ENCODE data around the gene CHCHD4. TPM values are rescaled to one million over a fixed set of nuclear protein-coding genes. Genes with fewer than 3 reads are reported as not detected.

CHCHD4 gene
- total RNA-seq, 1 donor from 2014 or later = 27.7 TPM

GRCh38 chr3:14145670-14146380 is 21.2 kb upstream of the CHCHD4 start:
- no peaks in the 10 kb centered on the region for H3K27me3 Mint-ChIP-seq
- H3K4me3 Mint-ChIP-seq = no peak overlapping the region
- peak overlapping the region; percentile 84 for H3K27ac Mint-ChIP-seq
- H3K9me3 Mint-ChIP-seq = no peaks in the 10 kb centered on the region
- DNase-seq = no peak
- H3K4me1 Mint-ChIP-seq = peaks cover 30% of the 10 kb centered on the region
- intact Hi-C loops (cut with micrococcal nuclease) = no loop called here
- H3K36me3 Mint-ChIP-seq (ENCODE audit: low read depth) = peaks cover 49% of the 10 kb centered on the region

GRCh38 chr3:14145236-14145635 is 20.6 kb upstream of the CHCHD4 start:
- no peak for DNase-seq
- peak overlapping the region; percentile 49 for H3K4me3 Mint-ChIP-seq
- peak overlapping the region; percentile 84 for H3K27ac Mint-ChIP-seq
- peaks cover 30% of the 10 kb centered on the region for H3K4me1 Mint-ChIP-seq
- intact Hi-C loops (cut with micrococcal nuclease) = no loop called here
- peaks cover 53% of the 10 kb centered on the region for H3K36me3 Mint-ChIP-seq (ENCODE audit: low read depth)
- no peaks in the 10 kb centered on the region for H3K27me3 Mint-ChIP-seq
- no peaks in the 10 kb centered on the region for H3K9me3 Mint-ChIP-seq

GRCh38 chr3:14144423-14145075 is 19.9 kb upstream of the CHCHD4 start:
- DNase-seq = peak; percentile 93
- H3K36me3 Mint-ChIP-seq (ENCODE audit: low read depth) = peaks cover 55% of the 10 kb centered on the region
- H3K27ac Mint-ChIP-seq = peak overlapping the region; percentile 94
- no peaks in the 10 kb centered on the region for H3K9me3 Mint-ChIP-seq
- peak overlapping the region; percentile 78 for H3K4me3 Mint-ChIP-seq
- intact Hi-C loops (cut with micrococcal nuclease) = loop anchor here (1.0 to 5.0 kb wide), 4 partner anchors 19 to 288 kb away; partner anchors contain the start of genes LSM3, TMEM43 and XPC
- H3K4me1 Mint-ChIP-seq = peaks cover 30% of the 10 kb centered on the region
- no peaks in the 10 kb centered on the region for H3K27me3 Mint-ChIP-seq

GRCh38 chr3:14143271-14144225 is 18.9 kb upstream of the CHCHD4 start:
- no peaks in the 10 kb centered on the region for H3K9me3 Mint-ChIP-seq
- DNase-seq = no peak
- H3K27ac Mint-ChIP-seq = peak overlapping the region; percentile 94
- peak overlapping the region; percentile 47 for H3K4me3 Mint-ChIP-seq
- peaks cover 30% of the 10 kb centered on the region for H3K4me1 Mint-ChIP-seq
- H3K36me3 Mint-ChIP-seq (ENCODE audit: low read depth) = peaks cover 55% of the 10 kb centered on the region
- intact Hi-C loops (cut with micrococcal nuclease) = loop anchor here (1.0 to 5.0 kb wide), 4 partner anchors 18 to 289 kb away; partner anchors contain the start of genes LSM3, TMEM43 and XPC
- no peaks in the 10 kb centered on the region for H3K27me3 Mint-ChIP-seq

- Mint-ChIP-seq H3K36me3 (ENCODE audit: low read depth) (peaks cover 57% of the 10 kb centered on the region), H3K9me3 (no peaks in the 10 kb centered on the region), H3K27ac (peak overlapping the region; percentile 90), H3K4me3 (peak overlapping the region; percentile 47), H3K27me3 (no peaks in the 10 kb centered on the region), H3K4me1 (peaks cover 30% of the 10 kb centered on the region)
- peak; percentile 88 for DNase-seq
- intact Hi-C loops (cut with micrococcal nuclease) = loop anchor here (5.0 kb wide), 1 partner anchor 290 kb away; no protein-coding TSS in a partner anchor
These were observed 18.0 kb upstream of the CHCHD4 start for GRCh38 chr3:14142567-14143270.

GRCh38 chr3:14141602-14142341 is 17.1 kb upstream of the CHCHD4 start:
- Mint-ChIP-seq H3K27ac (peak overlapping the region; percentile 90), H3K4me3 (no peak overlapping the region), H3K27me3 (no peaks in the 10 kb centered on the region), H3K36me3 (ENCODE audit: low read depth) (peaks cover 51% of the 10 kb centered on the region), H3K4me1 (peaks cover 30% of the 10 kb centered on the region), H3K9me3 (no peaks in the 10 kb centered on the region)
- DNase-seq = no peak
- intact Hi-C loops (cut with micrococcal nuclease) = loop anchor here (5.0 kb wide), 1 partner anchor 291 kb away; no protein-coding TSS in a partner anchor

- Mint-ChIP-seq H3K27ac (peak overlapping the region; percentile 90), H3K4me1 (peaks cover 30% of the 10 kb centered on the region)
- intact Hi-C loops (cut with micrococcal nuclease) = loop anchor here (5.0 kb wide), 1 partner anchor 291 kb away; no protein-coding TSS in a partner anchor
These were observed 16.5 kb upstream of the CHCHD4 start for GRCh38 chr3:14141144-14141543.

GRCh38 chr3:14140668-14141067 is 16.0 kb upstream of the CHCHD4 start:
- intact Hi-C loops (cut with micrococcal nuclease) = loop anchor here (5.0 kb wide), 1 partner anchor 292 kb away; no protein-coding TSS in a partner anchor
- peaks cover 49% of the 10 kb centered on the region for H3K36me3 Mint-ChIP-seq (ENCODE audit: low read depth)

More at GRCh38 chr3:14141144-14141543, 16.5 kb upstream of the CHCHD4 start:
- H3K27me3 Mint-ChIP-seq = no peaks in the 10 kb centered on the region
- H3K4me3 Mint-ChIP-seq = no peak overlapping the region
- no peaks in the 10 kb centered on the region for H3K9me3 Mint-ChIP-seq
- DNase-seq = no peak
- H3K36me3 Mint-ChIP-seq (ENCODE audit: low read depth) = peaks cover 48% of the 10 kb centered on the region

GRCh38 chr3:14139771-14140170 is 15.1 kb upstream of the CHCHD4 start:
- H3K4me3 Mint-ChIP-seq = no peak overlapping the region
- peaks cover 25% of the 10 kb centered on the region for H3K4me1 Mint-ChIP-seq
- no peaks in the 10 kb centered on the region for H3K27me3 Mint-ChIP-seq
- intact Hi-C loops (cut with micrococcal nuclease) = loop anchor here (5.0 kb wide), 1 partner anchor 293 kb away; no protein-coding TSS in a partner anchor
- no peaks in the 10 kb centered on the region for H3K9me3 Mint-ChIP-seq
- peaks cover 52% of the 10 kb centered on the region for H3K36me3 Mint-ChIP-seq (ENCODE audit: low read depth)
- H3K27ac Mint-ChIP-seq = no peak overlapping the region
- DNase-seq = no peak

More at GRCh38 chr3:14140668-14141067, 16.0 kb upstream of the CHCHD4 start:
- no peak overlapping the region for H3K27ac Mint-ChIP-seq
- no peaks in the 10 kb centered on the region for H3K9me3 Mint-ChIP-seq
- H3K27me3 Mint-ChIP-seq = no peaks in the 10 kb centered on the region
- no peak overlapping the region for H3K4me3 Mint-ChIP-seq
- peaks cover 30% of the 10 kb centered on the region for H3K4me1 Mint-ChIP-seq
- no peak for DNase-seq

- Mint-ChIP-seq H3K27ac (no peak overlapping the region), H3K4me1 (peaks cover 19% of the 10 kb centered on the region), H3K36me3 (ENCODE audit: low read depth) (peaks cover 51% of the 10 kb centered on the region), H3K9me3 (no peaks in the 10 kb centered on the region), H3K27me3 (no peaks in the 10 kb centered on the region), H3K4me3 (no peak overlapping the region)
- intact Hi-C loops (cut with micrococcal nuclease) = no loop called here
- no peak for DNase-seq
These were observed 14.4 kb upstream of the CHCHD4 start for GRCh38 chr3:14138878-14139655.

GRCh38 chr3:14138109-14138877 is 13.6 kb upstream of the CHCHD4 start:
- H3K27me3 Mint-ChIP-seq = no peaks in the 10 kb centered on the region
- no peak overlapping the region for H3K4me3 Mint-ChIP-seq
- H3K27ac Mint-ChIP-seq = no peak overlapping the region
- DNase-seq = no peak
- peaks cover 57% of the 10 kb centered on the region for H3K36me3 Mint-ChIP-seq (ENCODE audit: low read depth)
- H3K4me1 Mint-ChIP-seq = peaks cover 18% of the 10 kb centered on the region
- no peaks in the 10 kb centered on the region for H3K9me3 Mint-ChIP-seq
- intact Hi-C loops (cut with micrococcal nuclease) = no loop called here

Data from activated CD4-positive, alpha-beta T cell treated with anti-CD3 and anti-CD28 coated beads, Interleukin-2, amount 10 ng/mL, durations not matched to agents 24 days and 14 days (primary cell).